ENCODE results near the gene CETP.

The CETP gene

DNA sequence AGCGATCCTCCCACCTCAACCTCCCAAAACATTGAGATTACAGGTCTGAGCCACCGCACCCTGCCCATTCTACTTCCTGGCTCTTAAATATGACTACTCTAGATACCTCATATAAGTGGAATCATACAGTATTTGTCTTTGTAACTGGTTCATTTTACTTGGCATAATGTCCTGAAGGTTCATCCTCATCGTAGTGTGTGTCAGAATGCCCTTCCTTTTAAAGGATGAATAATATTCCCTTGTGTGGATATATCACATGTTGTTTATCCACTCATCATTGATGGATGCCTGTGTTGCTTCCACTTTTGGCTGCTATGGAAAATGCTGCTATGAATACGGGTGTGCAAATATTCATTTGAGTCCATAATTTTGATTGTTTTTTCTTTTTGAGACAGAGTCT, 5.7 kb upstream of the CETP start:
- TF ChIP-seq SIN3A (IDR thresholded peaks at IDR 0.05; ENCODE audit: borderline replicate concordance, insufficient read depth, low read length): no peak
- TF ChIP-seq, protein P1, sequence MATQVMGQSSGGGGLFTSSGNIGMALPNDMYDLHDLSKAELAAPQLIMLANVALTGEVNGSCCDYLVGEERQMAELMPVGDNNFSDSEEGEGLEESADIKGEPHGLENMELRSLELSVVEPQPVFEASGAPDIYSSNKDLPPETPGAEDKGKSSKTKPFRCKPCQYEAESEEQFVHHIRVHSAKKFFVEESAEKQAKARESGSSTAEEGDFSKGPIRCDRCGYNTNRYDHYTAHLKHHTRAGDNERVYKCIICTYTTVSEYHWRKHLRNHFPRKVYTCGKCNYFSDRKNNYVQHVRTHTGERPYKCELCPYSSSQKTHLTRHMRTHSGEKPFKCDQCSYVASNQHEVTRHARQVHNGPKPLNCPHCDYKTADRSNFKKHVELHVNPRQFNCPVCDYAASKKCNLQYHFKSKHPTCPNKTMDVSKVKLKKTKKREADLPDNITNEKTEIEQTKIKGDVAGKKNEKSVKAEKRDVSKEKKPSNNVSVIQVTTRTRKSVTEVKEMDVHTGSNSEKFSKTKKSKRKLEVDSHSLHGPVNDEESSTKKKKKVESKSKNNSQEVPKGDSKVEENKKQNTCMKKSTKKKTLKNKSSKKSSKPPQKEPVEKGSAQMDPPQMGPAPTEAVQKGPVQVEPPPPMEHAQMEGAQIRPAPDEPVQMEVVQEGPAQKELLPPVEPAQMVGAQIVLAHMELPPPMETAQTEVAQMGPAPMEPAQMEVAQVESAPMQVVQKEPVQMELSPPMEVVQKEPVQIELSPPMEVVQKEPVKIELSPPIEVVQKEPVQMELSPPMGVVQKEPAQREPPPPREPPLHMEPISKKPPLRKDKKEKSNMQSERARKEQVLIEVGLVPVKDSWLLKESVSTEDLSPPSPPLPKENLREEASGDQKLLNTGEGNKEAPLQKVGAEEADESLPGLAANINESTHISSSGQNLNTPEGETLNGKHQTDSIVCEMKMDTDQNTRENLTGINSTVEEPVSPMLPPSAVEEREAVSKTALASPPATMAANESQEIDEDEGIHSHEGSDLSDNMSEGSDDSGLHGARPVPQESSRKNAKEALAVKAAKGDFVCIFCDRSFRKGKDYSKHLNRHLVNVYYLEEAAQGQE (IDR thresholded peaks at IDR 0.05; ENCODE audit: insufficient read depth in 1 of 2, low read depth in 2 of 2, low read length in 2 of 2): no peak
- no peak for TF ChIP-seq POLR2AphosphoS5 (IDR thresholded peaks at IDR 0.05; ENCODE audit: low read depth, low read length)
- TF ChIP-seq FOXP2 (optimal IDR thresholded peaks at IDR 0.05; ENCODE audit: borderline replicate concordance, extremely low read depth, extremely low read length, insufficient read depth): no peak

DNA sequence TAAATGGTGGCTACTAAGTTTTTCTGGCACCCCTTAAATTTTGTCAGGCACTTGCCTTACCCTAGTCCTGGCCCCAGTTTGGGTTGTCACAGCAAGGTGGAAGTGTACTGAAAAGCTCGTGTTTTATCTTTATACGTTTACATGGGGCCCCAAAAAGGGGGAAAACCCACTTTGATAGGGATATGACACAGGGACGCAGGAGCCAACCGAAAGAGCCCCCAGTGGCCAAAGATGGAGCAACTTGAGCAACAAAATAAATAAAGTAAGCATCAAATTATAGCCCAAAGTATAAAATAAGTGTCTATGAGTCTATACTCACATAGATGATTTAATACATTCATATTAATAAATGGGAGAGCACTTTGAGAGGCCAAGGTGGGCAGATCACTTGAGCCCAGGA, 5.0 kb upstream of the CETP start:
- TF ChIP-seq POLR2AphosphoS5 (IDR thresholded peaks at IDR 0.05; ENCODE audit: low read depth, low read length): no peak
- TF ChIP-seq, protein P1 (IDR thresholded peaks at IDR 0.05; ENCODE audit: insufficient read depth in 1 of 2, low read depth in 2 of 2, low read length in 2 of 2): no peak
- no peak for TF ChIP-seq TAF1 (IDR thresholded peaks at IDR 0.05; ENCODE audit: borderline replicate concordance, insufficient read depth, low read length)
- no peak for TF ChIP-seq SIN3A (IDR thresholded peaks at IDR 0.05; ENCODE audit: borderline replicate concordance, insufficient read depth, low read length)
- TF ChIP-seq FOXP2 (optimal IDR thresholded peaks at IDR 0.05; ENCODE audit: borderline replicate concordance, extremely low read depth, extremely low read length, insufficient read depth): no peak

DNA sequence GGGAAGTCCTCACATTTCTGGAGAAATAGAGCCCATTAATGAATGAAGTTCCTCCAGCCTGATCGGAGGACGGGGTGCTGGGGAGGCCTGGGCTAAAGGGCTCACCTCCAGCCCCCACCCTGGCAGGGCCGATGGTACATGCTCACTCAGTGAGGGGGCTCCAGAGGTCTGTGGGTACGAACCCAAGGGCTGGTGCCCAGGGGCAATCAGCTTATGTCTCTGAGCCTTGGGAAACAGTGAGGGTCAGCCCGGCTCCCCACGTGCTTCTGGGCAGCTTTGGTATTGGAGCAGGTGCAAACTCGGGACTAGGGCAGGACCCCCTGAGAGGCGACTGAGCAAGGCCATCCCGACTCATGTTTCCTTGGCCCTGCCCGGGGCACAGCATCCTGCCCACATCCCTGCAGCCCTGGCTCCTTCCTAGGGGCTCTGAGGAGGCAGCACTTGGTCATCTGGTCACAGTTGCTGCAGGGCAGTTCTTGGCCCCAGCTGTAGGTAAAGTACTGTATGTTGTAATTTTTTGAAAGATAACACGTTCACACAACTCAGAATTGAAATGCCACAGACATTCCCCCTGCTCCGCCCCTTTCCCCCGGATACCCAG, 969 bp upstream of the CETP start:
- TF ChIP-seq SIN3A (IDR thresholded peaks at IDR 0.05; ENCODE audit: borderline replicate concordance, insufficient read depth, low read length) (no peak), TAF1 (IDR thresholded peaks at IDR 0.05; ENCODE audit: borderline replicate concordance, insufficient read depth, low read length) (no peak), FOXP2 (optimal IDR thresholded peaks at IDR 0.05; ENCODE audit: borderline replicate concordance, extremely low read depth, extremely low read length, insufficient read depth) (no peak), POLR2AphosphoS5 (IDR thresholded peaks at IDR 0.05; ENCODE audit: low read depth, low read length) (no peak)
- TF ChIP-seq, protein P1 (IDR thresholded peaks at IDR 0.05; ENCODE audit: insufficient read depth in 1 of 2, low read depth in 2 of 2, low read length in 2 of 2): no peak

DNA sequence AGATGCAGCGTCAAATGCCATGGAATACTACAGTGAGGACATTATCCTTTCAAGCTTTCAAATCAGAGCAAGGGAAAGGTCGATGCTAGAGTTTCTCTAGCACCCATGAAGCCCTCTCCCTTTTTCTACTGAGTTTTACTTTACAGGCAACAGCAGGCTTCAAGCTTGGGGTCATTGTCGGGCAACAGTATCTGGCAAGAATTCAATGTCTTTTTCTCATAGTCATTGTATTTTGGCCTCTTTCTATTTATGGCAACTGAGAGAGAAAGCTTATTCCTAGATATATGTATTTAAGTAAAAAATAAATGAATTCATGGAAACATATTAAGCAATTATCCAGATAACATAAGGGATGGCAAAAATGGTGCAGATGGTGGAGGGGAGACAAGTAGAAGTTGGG, 364 bp upstream of the CETP start:
- TF ChIP-seq FOXP2 (optimal IDR thresholded peaks at IDR 0.05; ENCODE audit: borderline replicate concordance, extremely low read depth, extremely low read length, insufficient read depth) (no peak), TAF1 (IDR thresholded peaks at IDR 0.05; ENCODE audit: borderline replicate concordance, insufficient read depth, low read length) (no peak), SIN3A (IDR thresholded peaks at IDR 0.05; ENCODE audit: borderline replicate concordance, insufficient read depth, low read length) (no peak), POLR2AphosphoS5 (IDR thresholded peaks at IDR 0.05; ENCODE audit: low read depth, low read length) (no peak)
- TF ChIP-seq, protein P1 (IDR thresholded peaks at IDR 0.05; ENCODE audit: insufficient read depth in 1 of 2, low read depth in 2 of 2, low read length in 2 of 2): no peak

All from PFSK-1 (cell line).